RKO (cell line): ENCODE data around the gene COX10.
A peak's percentile ranks its signal among the peaks of the same experiment; 100 is the strongest.
"Not testable (repeated sequence)": the region's sequence is repeated elsewhere in the genome, so short reads cannot be mapped to it uniquely, and the experiment has no call there.

Experiments
- DNase-seq: peaks from one replicate; pipeline ENCODE4 v3.0.0-alpha.2; 2016; ENCODE audit warnings: low spot score

Gene COX10

DNA sequence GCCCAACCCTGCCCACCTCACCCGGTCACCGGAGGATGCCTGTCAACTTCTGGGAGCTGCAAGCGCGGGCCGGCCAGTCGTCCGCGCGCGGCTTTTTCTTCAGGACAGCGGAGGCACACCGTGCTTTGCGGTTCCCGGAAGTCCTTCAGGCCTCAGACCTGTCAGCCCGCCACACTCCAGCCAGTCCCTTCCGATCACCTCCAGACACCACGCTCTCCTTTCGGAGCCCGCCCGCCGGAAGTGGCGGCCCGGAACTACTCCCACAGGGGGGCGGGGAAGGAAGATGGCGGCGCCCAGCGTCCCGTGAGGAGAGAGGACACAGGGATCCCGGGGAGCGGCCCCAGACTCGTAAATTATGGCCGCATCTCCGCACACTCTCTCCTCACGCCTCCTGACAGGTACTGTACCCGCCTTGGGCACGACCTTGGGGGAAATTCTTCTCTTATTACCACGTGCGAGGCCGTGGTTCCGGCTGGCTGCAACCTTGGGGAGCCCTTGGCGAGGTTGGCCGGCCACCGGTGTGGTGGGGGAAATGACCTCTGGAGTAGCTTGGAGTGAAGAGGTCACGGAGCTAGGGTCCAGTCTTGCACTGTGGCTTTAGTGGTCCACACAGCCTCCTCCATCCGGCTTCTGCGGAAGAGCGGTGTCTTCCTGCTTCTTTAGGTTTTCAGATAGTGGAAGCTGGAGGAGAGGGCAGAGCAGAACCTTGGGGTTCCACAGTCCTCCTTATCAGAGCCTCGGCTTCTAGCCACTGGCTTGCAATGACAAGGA is at the start of gene COX10:
TSS of gene COX10 (plus strand) at position 254 of the 771 bp plus-strand sequence. CDS start at position 356, 102 bp downstream.
- DNase-seq = peak; percentile 89

DNA sequence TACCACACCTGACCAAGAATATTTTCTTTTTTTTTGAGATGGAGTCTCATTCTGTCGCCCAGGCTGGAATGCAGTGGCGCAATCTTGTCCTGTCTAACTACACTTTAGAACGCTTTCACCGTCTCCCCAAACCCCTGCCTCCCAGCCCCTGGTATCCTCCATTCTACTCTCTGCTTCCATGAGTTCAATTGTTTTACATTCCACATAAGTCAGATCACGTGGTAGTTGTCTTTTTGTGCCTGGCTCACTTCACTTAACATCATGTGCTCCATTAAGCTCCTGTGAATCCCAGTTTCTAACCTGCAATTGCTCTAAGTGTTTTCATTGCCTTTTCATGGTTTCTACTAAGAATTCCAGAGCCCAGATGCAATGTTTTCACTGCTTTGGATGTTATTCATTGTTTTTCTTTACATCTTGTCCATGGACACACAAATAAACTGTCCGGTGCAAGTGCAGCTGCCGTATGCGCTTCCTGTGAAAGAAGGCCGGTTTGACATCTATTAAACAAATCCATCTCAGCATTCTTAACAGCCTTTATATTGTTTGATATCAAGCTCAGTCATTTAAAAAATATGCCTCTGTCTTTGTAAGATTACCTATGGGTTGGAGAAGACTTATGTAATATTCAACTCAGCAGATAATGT is 47.5 kb upstream of the COX10 start:
- not testable (repeated sequence) for DNase-seq

DNA sequence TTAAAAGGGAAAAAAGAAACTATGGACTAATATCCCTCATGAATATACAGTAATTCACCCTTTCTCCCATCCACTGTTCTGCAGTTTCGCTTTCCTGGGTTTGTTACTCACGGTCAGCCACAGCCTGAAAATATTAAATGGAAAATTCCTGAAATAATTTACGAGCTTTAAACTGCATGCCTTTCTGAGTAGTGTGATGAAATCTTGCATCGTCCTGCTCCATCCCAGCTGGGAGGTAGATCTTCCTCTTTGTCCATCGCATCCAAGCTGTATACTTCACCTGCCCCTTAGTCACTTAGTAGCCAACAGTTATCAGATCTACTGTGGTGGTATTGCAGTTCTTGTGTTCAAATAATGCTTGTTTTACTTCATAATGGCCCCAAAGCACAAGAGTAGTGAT is 39.5 kb upstream of the COX10 start:
- DNase-seq = not testable (repeated sequence)

DNA sequence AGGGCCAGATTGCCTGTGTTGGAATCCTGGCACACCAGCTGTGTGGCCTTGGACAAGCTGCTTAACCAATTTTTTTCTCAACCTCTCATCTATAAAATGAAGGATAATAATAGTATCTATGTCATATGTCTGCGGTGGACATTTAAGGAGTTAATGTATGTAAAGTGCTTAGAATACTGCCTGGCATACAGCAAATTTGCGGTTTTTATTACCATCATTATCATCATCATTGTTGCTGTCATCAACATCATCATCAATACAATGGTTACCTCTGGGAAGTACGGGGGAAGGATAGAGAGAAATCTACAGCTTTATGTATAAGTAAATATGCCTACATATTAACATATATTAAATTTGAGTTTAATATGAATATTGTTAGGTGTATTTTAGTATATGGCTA is 37.1 kb upstream of the COX10 start:
- DNase-seq = no peak

DNA sequence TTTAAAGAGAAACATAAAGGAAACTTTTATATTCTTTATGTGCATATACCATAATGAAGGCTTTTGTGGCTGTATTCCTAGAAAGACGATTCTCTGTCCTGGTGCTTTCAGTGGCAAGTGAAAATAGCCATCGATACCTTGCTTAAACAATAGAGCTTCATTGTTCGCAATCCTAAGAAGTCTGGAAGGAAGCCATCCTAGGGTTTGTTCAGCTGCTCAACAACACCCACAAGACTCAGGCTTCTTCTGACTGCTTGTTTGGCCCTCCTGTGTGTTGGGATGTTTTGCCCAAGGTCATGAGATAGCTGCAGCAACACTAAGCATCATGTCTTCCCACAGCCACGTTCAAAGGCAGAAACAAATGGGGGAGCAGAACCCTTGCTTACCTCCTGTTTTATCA is 36.1 kb upstream of the COX10 start:
- no peak for DNase-seq

DNA sequence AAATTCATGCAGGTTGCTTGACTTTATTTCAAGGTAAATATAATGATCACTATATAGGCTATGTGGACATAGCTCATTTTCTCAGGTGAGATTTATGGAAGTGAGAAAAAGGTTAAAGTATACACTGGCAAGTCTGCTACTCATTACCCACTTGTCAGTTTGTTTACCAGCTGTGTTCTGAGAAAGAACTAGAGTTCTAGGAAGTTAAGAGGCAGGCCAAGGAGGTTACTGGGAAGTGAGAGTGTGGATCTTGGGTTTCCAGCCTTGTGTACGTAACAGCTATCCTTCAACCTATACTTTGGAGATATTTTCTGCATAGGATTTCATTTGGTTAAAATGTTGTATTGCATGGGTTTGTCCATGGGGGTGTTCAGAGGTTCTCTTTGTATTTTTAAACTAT is 31.9 kb upstream of the COX10 start:
- no peak for DNase-seq

DNA sequence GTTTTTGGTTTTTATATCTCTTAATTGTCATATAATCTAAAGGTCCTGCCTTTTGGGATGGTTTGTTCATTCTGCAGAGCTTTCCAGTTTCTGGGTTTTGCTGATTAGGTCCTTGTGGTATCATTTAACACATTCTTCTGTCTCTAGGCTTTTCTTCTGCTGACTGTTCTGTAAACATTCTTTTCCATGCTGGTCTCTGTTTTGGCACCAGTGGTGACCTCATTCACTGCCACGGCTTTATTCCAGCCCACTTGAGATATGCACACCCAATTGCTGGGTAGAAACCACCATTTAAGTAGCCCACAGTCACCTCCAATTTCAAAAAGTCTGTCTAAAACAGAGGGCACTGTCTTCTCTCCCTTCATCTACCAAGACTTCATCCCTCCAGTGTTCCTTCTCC is 31.1 kb upstream of the COX10 start:
- DNase-seq = no peak

DNA sequence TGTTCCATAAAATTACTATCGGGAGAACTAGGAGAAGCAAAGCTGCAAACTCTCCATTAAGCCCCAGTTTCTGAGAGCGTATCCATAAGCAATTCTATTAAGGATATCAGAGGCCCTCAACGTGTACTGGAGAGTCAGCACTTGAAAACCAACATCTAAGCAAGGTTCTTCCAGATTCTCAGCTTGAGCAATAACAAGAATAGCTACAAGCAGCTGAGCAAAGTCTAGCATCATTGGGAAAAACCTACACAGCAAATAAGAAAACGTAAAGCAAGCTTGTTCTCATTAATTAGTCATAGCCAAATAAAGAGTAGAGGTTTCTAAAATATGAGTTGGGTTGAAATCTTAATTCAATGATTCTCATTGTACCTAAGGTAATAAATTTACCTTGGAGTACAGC is 26.9 kb upstream of the COX10 start:
- DNase-seq = no peak

DNA sequence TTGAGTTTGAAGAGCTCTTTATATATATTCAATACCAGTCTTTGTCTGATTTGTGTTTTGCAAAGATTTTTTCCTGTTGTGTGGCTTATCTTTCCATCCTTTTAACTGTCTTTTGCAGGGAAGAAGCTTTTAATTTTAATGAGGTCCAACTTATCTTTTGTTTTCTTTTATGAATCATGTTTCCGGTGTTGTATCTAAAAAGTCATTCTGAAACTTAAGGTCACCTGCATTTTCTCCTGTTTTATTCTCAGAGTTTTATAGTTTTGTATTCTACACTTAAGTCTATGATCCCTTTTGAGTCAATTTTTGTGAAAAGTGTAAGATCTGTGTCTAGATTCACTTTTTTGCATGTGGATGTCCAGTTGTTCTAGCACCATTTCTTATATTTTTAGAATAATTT is 24.6 kb upstream of the COX10 start:
- DNase-seq = no peak

DNA sequence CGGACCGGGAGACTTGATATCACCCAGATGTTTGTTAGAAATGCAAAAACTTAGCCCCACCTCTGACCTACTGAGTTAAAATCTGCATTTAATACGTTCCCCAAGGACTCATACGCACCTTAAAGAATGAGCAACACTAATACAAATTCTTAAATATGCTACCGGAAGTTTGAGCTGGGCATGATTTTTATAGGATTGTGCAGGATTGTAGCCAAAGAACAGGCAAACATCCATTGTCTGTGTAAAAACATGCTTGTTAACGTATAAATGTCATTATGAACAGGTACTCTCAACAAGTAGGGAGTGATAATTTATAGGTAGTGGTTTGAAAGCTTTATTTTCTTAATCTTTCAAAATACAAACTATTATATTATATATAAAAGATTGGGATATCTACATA is 22.3 kb upstream of the COX10 start:
- no peak for DNase-seq

DNA sequence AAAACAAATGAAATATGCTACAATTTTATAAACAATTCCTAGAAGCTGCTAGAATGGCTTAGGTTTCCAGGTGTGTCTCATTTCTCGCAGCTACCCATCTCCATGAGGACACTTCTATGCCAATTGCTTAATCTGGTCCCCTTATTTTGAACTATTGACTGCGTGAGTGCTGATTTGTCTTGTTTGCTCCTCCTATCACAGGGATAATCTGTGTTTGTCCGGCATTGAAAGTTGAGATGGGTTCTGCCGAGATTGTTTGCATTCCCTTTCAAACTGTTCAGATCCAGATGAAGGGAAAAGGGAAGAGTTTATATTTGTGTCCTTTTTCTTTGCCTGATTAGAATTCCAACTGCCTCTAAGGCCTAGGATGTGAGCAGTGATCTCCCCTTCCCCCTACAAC is 21.7 kb upstream of the COX10 start:
- no peak for DNase-seq

DNA sequence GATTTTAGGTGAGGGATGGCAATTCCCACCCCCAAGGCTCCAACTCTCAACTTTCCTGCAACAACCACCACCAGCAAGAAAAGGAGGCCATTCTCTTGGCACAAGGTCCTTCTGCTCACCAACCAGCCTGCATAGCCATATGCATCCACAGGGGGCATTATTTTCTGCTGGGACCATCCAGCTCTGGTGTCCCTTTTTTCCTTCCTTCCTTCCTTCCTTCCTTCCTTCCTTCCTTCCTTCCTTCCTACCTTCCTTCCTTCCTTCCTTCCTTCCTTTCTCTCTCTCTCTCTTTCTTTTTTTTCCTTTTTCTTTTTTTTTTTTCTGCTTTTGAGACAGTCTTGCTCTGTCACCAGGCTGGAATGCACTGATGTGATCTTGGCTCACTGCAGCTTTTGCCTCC is 21.1 kb upstream of the COX10 start:
- peak; percentile 19 for DNase-seq

DNA sequence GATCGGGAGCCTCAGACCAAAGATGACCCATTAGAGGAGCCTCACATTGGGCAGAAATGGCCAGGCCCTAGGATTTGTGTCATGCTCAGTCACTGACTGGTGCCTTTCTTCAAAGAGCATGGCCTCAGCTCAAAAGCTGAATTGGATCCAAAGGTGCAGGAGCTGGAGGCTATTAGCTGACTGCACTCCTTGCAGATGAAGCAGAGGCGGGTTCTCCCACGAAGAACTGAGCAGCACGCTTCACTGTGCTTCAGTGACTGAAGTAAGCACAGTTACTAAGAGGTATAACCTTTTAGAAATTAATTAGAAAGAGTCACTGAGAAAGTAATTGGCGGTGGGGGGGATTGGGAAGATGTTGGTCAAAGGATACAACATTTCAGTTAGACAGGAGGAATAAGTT is 18.7 kb upstream of the COX10 start:
- DNase-seq = no peak

DNA sequence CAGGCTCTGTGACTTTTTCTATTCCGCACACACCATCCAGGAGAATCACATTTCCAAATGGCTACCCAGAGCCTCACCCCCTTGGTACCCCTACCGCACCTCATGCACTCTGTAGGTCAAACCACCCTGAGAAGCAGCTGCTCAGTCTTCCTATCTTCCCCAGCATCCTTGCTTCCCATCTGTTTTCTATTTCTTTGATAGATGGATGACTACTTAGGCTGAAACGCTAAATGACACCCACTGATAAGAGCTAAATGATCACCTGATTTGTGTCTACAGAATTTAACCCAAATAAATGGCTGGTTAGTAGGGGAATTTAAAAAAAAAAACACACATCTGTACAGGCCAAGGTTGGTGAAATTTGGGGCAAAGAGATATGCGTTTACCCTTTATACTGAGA is 17.6 kb upstream of the COX10 start:
- DNase-seq = no peak

DNA sequence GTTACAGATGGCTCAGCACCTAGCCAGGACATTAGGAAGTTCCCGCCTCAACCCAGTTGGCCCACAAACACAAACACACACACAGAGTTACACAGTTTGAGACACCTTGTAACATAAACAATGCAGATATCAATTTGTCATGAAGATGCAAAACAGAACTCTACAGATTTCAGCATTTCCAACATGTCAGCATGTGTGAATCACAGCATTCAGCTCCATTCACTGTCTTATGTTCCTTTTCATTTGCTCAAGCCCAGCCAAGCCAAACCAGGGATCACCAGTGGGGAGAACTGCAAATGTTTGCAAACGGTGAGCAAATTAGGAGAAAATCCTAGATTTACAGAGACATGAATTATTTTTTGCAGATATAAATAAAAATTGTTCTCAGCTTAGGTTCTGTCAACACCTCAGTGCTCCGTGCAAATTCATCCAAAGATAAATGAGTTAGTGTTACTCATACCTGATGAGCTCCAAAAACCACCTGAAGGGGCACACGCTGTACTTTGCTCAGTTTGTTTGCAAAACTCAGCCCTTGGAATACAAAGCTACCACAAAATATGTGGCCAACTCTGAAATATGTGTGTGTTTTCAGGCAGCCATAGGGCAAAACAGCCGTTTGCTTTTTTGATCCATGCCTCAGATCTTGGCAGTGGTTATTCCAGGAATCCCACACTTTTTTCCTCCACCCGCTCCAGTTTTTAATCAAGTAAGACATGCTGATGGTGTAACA is 16.3 kb upstream of the COX10 start:
- DNase-seq = no peak

DNA sequence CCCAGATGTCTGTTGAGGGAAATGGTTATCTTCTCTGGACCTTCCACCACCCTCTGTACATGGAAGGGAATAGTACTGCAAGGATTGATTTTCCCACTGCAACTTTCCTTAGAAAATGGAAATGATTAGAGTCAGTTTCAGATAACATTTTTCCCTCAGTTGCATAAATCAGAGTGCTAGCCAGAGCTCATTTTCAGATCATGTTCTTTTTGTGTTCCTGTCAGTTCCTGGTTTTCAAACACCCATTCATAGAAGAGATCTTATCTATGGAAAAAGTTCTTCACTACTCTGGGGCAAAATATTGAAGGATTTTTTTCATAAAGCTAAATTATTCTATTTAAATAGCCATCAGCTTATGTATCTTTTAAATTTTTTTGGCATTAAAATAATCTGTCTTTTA is 11.7 kb upstream of the COX10 start:
- no peak for DNase-seq

DNA sequence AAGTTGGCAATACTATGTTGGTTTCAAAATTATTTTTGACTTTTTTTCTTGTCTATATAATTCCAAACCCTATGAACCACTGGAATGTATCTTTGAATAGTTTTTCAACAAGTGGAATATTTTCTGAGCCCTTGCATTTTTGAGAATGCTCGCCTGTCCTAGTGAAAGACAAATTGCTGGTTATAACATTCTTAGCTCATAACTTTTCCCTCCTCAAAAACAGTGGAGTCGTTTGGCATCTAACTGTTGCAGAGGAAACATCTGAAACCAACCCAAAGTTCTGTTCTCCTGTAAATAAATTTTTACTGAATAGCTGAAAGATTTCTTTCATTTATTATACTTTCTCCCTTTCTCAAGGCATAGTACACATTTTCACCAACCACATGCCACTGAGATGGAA is 11.3 kb upstream of the COX10 start:
- no peak for DNase-seq

DNA sequence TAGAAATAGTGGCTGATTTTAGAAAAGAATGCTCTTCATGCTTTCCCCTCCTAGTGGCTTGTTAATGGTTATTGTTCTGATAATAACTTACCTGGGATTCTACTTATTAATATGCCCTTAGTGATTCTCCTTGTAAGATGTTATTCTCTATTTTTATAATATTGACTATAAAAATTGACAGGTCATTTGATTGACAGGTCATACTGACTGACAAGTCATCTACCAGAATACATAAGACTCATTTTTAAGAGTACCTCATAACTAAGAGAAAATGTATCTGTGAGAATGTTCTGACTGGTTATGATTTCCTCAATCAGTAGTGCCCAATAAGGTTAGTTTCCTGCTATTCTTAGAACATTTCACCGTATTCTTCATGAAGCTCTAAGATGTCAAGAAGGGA is 8.6 kb upstream of the COX10 start:
- no peak for DNase-seq

DNA sequence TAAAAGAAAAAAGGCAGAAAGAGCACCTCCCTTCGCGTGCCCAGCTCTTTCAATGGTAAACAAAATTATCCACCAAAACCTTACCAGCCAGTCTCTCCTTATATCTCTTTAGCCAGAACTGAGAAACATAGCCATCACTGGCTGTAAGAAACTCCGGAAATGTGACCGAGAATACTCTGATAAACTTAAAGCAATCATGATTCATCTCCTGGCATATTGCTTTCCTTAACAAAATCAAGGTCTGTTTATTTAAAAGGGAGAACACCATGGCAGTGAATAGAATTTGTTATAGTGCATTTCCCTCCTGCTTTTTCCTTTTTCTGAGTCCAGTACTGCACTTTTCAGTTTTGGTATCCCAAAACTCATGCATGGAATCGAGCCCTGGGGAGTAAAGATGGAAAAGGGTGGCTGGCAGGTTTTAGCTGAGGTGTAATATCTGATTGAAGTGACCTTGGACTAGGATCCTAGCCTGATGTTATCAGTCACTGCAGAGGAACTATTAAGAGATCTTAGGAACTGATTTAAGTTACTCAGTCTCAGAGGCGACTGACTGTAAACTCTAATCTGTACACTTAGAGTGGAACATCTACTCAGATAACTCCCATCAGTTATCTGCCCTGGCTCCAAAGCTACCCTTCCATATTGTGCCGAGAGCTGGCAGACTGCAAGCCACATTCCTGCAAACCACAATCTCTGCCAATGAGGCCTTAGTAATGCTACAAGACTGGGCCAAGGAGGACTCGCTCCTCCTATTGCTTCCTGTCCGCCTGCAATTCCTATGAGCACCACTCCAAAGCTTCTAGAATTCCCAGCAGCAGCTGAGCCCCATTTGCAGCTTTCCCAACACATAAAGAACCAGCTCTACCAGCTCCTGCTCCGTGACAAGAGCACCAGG is 7.4 kb upstream of the COX10 start:
- DNase-seq = peak; percentile 7

DNA sequence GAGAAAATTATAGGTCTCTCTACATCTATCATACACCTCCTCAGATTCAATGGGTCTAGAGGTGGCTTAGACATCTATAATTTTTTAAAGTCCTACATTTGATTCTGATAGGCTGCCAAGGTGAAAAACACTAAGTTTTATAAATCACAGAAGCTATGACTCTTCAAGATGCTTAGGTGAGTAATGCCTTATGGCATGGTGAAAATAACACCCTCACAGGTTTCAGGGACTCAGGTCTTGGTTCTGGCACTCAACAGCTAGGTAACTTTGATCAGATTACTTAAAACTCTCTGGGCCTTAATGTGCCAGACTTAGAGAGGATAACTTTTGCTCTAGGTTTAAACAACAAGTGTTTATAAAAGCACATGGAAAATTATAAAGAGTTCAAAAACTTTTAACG is 2.0 kb upstream of the COX10 start:
- peak; percentile 4 for DNase-seq

DNA sequence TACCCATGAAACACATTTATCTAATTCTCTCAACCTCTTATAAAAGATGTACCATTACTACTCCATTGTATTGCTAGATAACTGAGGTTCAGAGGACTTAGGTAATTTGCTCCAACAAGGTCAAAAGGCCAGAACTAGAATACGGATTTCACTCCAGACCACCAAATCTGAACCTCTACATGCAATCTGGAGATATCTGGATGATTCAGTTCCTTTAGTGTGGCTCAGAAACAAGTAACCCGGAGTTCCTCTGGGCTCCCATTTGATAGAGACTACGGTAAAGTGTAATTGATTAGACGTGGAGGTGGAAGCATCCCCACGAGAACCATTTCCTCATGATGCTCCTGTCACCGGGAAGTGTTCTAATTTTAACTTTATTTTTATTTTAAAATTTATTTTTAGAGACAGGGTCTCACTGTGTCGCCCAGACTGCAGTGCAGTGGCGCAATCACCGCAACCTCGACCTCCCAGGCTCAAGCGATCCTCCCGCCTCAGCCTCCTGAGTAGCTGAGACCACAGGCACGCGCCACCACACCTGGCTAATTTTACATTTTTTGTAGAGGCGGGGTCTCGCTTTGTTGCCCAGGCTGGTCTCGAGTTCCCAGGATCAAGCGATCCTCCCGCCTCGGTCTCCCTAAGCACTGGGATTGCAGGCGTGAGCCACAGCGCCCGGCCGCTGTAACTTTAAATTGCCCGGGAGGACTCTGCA is 608 bp upstream of the COX10 start:
- DNase-seq = peak; percentile 34
